B cell (primary cell): ENCODE results near the gene PROM1.

Experiments
- EZH2 ChIP-seq: IDR thresholded peaks from 2 replicates; pipeline ENCODE4 v1.6.1; 2012; ENCODE audit warnings: borderline replicate concordance, low read depth, mild to moderate bottlenecking, moderate library complexity, low read length; ENCODE audit not compliant: insufficient read depth, poor library complexity, severe bottlenecking
- TF ChIP-seq, protein P1 (sequence below): fragments of 200-600 bp; IDR thresholded peaks from one replicate; pipeline ENCODE4 v1.8.0; 2022; ENCODE audit warnings: antibody characterized with exemption, mild to moderate bottlenecking

DNA sequence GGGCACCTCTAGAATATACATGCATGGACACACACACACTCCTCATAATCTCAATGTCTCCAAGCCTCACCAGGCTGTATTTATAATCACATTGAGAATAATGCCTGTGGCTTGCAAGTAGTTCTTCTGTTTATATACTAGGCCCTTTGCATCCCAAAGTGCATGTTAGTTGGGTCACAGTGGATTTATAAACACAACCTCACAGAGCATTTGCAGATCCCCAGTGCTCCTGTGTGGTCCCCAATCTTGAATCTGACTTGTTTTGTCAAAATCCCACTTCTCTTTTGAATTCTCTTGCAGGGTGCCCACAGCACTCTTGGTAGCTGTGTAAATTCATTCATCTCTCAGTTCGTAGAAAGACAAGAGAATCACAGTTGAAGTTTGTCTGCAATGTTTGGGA, 49.6 kb upstream of the PROM1 start:
- TF ChIP-seq, protein P1, sequence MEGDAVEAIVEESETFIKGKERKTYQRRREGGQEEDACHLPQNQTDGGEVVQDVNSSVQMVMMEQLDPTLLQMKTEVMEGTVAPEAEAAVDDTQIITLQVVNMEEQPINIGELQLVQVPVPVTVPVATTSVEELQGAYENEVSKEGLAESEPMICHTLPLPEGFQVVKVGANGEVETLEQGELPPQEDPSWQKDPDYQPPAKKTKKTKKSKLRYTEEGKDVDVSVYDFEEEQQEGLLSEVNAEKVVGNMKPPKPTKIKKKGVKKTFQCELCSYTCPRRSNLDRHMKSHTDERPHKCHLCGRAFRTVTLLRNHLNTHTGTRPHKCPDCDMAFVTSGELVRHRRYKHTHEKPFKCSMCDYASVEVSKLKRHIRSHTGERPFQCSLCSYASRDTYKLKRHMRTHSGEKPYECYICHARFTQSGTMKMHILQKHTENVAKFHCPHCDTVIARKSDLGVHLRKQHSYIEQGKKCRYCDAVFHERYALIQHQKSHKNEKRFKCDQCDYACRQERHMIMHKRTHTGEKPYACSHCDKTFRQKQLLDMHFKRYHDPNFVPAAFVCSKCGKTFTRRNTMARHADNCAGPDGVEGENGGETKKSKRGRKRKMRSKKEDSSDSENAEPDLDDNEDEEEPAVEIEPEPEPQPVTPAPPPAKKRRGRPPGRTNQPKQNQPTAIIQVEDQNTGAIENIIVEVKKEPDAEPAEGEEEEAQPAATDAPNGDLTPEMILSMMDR = no peak
- TF ChIP-seq EZH2 = no peak
